K562 (cell line): ENCODE results near the gene RNU1-4.
"Not testable (repeated sequence)": the region's sequence is repeated elsewhere in the genome, so short reads cannot be mapped to it uniquely, and the experiment has no call there.

ENCODE experiments used
- CBX1 ChIP-seq: sonication (generic); IDR thresholded peaks from 2 replicates; pipeline ENCODE4 v1.6.1; 2016; ENCODE audit warnings: antibody characterized with exemption, low read depth, mild to moderate bottlenecking
- CEBPZ ChIP-seq: fragments of 150-350 bp; IDR thresholded peaks from 2 replicates; pipeline ENCODE4 v1.6.1; 2014; ENCODE audit warnings: low read depth, mild to moderate bottlenecking, low read length, borderline replicate concordance
- HNRNPK ChIP-seq: fragments of 200-400 bp; formaldehyde crosslinking; IDR thresholded peaks from one replicate; pipeline ENCODE4 v1.6.1; 2018; ENCODE audit warnings: mild to moderate bottlenecking, low read depth, low read length; ENCODE audit not compliant: poor library complexity, severe bottlenecking
- POLR2AphosphoS5 ChIP-seq: IDR thresholded peaks from 2 replicates; pipeline ENCODE4 v1.6.1; 2011; ENCODE audit warnings: mild to moderate bottlenecking, low read depth, low read length, moderate library complexity; ENCODE audit not compliant: control insufficient read depth, insufficient read depth
- SOX6 ChIP-seq: fragments of 450-650 bp; IDR thresholded peaks from 2 replicates; pipeline ENCODE4 v1.6.1; 2014; ENCODE audit warnings: mild to moderate bottlenecking
- ZBTB5 ChIP-seq: fragments of 450-650 bp; IDR thresholded peaks from 2 replicates; pipeline ENCODE4 v1.6.1; 2017; ENCODE audit warnings: antibody characterized with exemption
- TF ChIP-seq, protein P1 (sequence below), 3 experiments: IDR thresholded peaks in 2 of 3; conservative IDR thresholded peaks in 1 of 3; 2 replicates each; pipeline ENCODE4 v1.5.1; 2011 to 2012; ENCODE audit warnings: low read length in 3 of 3, mild to moderate bottlenecking in 3 of 3, control low read depth in 2 of 3, improper control_type of control experiment in 1 of 3, inconsistent platforms in 1 of 3, low read depth in 1 of 3, mixed read lengths in 1 of 3, moderate library complexity in 1 of 3; ENCODE audit not compliant: insufficient read depth in 2 of 3

GRCh38 chr1:16747660-16748059, 7.3 kb downstream of the RNU1-4 start:
- TF ChIP-seq CBX1, HNRNPK, POLR2AphosphoS5, SOX6, CEBPZ, ZBTB5: not testable (repeated sequence)
- TF ChIP-seq, protein P1, sequence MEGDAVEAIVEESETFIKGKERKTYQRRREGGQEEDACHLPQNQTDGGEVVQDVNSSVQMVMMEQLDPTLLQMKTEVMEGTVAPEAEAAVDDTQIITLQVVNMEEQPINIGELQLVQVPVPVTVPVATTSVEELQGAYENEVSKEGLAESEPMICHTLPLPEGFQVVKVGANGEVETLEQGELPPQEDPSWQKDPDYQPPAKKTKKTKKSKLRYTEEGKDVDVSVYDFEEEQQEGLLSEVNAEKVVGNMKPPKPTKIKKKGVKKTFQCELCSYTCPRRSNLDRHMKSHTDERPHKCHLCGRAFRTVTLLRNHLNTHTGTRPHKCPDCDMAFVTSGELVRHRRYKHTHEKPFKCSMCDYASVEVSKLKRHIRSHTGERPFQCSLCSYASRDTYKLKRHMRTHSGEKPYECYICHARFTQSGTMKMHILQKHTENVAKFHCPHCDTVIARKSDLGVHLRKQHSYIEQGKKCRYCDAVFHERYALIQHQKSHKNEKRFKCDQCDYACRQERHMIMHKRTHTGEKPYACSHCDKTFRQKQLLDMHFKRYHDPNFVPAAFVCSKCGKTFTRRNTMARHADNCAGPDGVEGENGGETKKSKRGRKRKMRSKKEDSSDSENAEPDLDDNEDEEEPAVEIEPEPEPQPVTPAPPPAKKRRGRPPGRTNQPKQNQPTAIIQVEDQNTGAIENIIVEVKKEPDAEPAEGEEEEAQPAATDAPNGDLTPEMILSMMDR (IDR thresholded peaks at IDR 0.05 in 2 of 3, conservative IDR thresholded peaks at IDR 0.05 in 1 of 3; ENCODE audit: insufficient read depth in 2 of 3, low read depth in 1 of 3, low read length in 3 of 3): not testable (repeated sequence)
